COLO668 (cell line): Measurements from ENCODE around the gene GHRL.
A peak's percentile ranks its signal among the peaks of the same experiment; 100 is the strongest.

Source experiments
- DNase-seq: peaks from one replicate; lab custom pipeline; 2025; ENCODE audit not compliant: unreplicated experiment; lab: John Stamatoyannopoulos, UW

GHRL gene

DNA sequence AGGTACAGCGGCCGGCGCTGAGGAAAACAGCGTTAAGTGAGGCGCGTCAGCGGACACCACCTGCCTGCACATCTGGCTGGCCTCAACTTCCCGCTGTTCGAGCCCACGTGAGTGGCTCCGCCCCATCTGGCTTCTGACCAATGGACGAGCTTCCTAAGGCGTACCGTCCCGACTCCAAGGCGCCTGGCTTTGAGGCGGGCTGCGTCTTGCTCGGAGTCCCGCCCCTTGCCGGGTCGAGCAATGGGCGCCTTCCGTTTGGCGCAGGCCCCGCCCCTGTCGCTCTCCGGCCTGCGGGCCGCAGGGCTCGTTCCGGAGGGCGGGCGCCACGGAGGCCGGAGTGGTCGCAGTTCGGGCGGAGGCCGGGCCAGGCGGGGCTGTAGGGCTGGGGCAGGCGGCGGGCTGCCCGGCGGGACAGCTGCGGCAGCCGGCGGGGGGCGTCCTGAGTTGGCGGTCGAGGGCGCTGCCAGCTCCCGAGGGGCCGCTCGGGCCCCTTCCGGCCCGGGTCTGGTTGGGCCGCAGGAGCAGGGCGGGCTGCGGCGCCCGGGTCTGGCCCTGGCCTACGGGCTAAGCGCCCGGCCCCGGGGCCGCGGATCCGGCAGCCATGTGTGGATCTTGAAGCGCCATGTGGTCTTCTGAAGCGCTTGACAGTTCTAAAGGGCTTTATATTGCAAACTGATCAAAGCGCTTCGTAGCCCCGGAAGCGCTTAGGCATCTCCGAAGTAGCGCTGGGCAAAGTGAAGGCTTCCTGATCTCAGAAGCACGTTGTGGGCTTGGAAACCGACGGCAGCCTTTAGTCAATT lies 44.4 kb downstream of the GHRL start, which contains the start of gene TATDN2:
TSS of gene TATDN2 (plus strand) at position 276 of the 800 bp plus-strand sequence. CDS start 742 bp downstream, outside the sequence.
- peak; percentile 95 for DNase-seq

DNA sequence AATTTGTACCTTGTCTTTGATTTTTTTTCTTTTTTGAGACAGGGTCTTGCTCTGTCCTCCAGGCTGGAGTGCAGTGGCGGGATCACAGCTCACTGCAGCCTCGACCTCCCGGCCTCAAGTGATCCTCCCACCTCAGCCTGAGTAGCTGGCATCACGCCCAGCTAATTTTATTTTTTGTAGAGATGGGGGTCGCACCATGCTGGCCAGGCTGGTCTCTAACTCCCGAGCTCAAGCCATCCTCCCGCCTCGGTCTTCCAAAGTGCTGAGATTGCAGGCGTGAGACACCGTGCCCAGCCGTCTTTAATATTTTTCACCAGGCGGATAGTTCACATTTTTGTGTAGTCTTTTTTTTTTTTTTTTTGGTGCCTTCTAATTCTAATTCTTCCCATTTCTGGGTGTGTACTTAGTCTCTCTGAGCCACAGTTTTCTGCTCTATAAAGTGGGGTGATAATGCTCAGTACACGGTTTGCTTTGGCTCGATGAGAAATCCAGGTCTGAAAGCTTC lies 45.0 kb downstream of the GHRL start:
- DNase-seq = no peak

DNA sequence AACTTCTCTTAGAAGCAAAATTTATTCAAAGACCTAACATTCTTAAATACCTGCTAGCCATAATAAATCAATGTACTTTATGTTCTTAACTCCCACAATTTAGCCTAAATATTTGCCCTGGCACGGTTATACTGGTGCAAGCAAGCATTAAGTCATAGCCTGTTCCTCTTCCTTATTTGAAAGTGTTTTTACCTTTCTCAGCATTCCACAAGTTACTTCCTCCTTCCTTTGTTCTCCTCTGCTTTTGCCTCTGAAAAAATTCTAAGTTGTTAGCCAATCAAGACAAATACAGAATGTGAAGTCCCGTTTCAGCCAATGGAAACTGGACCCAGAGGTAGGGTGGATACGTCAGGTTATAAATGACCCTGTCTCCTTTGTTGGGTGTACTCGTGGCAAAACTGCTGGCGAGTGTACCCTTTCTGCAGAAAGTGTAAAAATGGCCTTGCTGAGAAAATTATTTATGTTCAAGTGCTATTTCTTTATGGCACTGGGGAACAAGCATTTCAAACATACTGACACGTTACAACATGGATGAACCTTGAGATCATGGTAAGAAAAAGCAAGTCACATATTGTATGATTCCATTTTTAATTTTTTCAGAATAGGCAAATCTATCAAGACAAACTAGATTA lies 47.5 kb downstream of the GHRL start:
- no peak for DNase-seq

DNA sequence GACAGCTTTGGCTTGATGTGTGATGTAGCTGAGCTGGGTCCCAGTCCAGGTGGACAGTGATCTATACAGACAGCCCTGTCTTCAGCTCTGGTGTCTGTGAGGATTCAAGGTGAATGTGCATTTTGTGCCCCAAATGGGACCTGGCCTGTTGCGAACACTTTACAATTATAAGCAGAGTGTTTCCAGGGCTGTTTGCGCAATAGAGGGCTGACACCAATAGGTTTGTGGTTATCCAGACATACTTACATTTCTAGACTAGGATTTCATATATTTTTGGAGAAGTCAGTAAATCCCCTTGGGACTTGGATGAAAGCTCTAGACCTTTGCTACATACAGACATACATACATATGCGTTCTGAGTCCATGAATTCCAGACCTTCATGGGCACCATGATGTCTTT lies 48.7 kb downstream of the GHRL start:
- no peak for DNase-seq

DNA sequence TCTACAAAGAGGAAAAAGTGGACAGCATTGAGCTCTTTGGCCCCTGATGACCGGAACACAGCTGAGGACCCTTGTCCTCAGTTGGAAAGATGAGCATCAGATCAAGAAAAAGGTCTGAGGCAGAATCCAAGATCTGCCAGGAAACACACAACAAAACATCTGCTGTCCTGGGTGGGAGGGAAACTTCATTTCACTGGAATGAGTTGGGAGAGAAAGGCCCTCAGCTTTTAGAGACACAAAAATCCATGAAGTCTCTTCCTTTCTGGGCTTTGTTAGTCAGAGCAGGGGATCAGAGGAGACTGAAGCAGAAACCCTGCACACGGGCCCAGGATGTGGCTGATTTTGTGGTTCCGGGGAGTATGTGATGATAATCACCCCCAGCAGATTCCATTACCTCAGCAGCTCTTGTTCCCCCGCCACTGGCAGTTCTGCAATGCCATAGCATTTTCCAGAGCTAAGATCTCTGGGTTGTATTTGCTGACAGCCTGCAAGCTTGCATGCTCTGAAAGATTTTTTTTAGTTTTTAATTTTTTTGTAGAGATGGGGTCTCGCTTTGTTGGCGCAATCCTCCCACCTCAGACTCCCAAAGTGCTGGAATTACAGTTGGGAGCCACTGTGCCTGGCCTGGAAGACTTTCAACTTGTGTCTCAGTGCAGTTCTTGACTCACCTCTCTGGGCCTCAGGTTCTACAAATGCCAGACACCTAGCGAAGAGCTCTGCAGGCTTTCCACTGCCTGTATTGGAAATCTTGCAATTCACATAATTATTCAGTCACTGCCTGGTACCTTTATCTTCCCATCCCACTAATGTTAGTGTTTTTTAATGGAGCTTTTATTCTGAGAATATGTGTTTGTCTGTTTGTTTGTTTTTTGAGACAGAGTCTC lies 50.3 kb downstream of the GHRL start:
- DNase-seq = no peak

DNA sequence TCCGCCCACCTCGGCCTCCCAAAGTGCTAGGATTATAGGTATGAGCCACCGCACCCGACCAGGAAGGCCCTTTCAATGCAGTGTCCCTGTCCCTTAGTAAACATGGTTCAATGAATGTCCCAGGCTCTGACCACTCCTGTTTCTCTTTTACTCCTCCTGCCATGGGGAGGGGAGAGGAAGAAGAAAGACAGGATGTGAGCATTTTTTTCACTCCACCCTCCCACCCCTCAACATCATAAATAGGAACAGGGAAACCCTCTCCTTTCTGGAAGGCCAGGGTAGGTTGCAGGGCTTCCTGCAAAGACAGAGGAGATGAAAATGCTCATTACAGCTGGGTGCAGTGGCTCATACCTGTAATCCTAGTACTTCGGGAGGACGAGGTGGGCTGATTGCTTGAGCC lies 51.9 kb downstream of the GHRL start:
- DNase-seq = no peak

DNA sequence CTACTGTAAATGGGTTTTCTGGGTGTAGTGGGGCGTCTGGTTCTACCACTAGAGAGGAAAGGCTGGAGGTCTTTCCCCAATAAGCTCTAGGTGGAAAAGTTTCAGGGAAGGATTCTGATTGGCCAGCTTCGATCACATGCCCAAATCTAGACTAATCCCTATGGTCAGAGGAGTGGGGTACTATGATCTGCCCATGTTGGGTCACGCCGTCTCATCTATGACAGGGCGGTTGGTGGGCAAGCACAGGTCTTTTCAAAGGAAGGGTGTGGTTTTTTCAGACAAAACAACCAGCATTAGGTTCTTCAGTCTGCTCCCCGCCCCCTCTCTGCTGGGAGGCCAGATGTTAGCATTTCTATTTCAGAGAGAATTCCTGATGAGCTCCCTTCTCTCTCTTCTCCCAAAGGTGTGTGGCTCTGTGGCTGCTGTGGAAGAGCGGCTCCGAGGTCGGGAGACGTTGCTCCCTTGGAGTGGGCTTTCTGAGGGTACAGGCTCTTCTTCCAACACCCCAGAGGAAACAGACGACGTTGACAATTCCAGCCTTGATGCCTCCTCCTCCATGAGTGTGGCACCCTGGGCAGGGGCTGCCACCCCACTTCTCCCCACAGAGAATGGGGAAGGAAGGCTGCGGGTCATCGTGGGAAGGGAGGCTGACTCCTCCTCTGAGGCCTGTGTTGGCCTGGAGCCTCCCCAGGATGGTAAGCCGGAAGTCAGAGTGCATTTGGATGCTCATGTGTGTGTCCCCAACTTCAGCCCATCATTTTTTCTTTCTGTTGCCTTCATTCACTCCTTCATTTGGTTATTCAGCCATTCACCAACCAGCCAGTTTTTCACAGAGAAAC lies 54.2 kb downstream of the GHRL start:
- DNase-seq = no peak
